HG03108 (cell line): Measurements from ENCODE around the gene SERPINA12.
"Not testable (repeated sequence)": the region's sequence is repeated elsewhere in the genome, so short reads cannot be mapped to it uniquely, and the experiment has no call there.

ENCODE experiments used
- ATAC-seq: cut with Tn5 transposase; IDR thresholded peaks from one replicate; pipeline ENCODE4 v1.9.1; 2021; ENCODE audit warnings: moderate library complexity; ENCODE audit not compliant: unreplicated experiment

SERPINA12 gene

DNA sequence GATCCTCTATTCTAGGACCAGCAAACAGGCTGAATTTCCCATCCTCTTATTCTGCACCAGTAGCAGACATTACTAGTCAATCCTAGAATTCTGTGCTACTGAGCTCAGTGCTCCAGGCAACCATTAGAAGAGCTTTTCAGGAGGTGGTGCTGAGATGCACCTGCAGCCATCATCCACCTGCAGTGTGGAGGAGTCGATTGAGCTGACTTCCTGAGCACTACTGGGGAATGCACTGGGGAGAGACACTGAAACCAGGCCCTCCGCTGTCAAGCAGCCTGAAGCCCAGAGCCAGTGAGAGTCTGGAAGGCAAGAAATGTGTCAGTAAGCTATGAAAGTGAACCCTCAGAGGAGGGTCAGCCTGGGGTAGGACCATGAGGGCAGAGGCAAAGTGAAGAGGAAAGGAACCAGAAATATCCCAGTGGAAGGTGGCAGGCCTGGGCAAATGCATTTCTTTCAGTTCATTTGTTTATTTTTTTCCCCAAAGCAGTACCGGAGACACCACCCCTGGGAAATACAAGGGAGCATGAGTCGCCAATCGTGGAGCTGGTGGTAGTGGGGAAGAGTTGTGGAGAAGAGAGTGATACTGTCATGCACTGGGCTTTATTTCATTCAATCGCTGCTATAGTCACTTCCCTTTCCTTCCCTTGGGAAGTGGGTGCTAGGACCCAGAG is 28.9 kb upstream of the SERPINA12 start:
- no peak for ATAC-seq

DNA sequence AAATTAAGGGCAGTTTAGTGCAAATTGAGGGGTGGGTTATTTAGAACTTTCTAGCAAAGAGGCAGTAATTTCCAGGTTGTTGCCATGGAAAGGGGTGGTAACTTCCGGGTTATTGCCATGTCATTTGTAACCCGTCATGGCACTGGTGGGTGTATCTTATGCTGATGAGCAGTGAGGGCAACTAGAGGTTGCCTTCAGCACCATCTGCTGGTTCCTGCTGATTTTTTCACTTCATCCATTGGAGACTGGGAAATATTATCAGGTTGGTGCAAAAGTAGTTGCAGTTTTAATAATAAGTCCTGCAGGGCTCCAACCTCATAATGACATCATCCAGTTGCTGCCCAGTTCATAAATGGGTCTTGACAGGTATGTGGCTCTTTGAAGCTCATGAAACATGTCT is 27.6 kb upstream of the SERPINA12 start:
- no peak for ATAC-seq

DNA sequence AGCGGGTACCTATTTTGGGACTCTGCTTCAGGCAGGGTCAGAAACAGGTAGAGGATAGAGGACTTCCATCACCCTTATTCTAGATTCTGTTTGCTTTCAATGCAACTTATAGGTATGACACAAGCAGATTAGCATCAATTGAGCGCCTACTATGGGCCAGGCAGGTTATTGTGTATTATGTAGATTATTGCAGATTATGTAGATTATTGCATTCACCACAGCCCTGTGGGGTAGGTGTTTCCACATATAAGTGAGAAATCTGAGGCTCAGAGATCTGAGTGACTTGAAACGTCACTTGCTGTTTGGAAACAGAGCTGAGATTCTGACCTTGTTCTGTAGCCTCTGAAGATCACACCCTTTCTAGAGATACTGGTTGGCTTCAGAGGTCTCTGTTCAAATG is 26.2 kb upstream of the SERPINA12 start:
- ATAC-seq, result no peak

DNA sequence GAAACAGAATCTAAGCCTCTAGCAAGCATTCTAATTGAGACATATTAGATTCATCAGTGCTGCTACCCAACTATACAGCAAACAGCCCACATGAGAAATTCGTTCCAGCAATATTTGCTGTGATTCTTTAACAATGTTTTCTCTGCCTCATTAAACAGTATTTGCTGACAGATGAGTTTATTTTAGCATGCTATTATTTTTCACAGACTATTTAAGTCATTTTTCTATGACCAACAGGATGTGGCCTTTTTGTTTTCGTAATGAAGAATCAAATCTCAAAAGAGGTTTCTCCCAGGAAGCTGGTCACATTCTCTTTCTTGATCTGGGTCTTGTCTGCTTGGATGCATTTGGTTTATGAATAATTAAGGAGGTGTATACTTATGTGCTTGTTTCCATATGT is 23.2 kb upstream of the SERPINA12 start:
- ATAC-seq, result no peak

DNA sequence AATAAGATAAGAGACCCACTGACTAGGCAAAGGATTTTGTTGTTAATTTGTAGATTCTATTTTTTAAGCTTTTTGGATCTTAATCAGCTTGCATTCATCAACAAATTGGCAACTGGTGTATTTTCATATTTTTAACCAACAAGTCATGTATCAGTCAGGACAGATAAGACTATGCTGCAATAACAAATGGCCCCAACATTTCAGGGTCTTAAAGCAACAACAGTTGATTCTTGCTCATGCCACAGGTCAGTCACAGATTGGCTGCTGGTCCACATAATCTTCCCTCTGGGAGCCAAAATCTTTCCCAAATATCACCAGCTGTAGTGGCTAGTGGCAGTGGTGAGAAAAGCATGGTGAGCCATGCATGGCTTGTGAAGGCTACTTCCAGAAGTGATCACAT is 21.9 kb upstream of the SERPINA12 start:
- no peak for ATAC-seq

DNA sequence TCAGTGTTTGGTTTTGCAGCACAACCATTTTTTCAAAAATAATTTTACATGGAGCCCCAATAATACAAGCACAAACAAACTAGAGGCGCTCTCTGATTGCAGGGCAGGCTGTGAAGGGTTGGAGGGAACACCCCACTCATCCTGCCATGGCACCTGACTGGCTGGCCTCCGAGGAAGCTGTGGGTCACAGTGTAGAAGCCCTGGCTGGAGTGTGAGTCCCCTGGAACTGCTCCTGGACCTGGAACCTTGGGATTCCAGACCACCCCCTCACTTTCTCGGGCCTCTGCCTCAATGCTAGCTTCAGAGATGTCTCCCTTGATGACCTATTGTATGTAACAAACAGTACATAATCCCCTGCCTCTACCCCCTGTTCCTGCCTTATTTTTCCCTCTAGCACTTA is 14.8 kb upstream of the SERPINA12 start:
- ATAC-seq, result no peak

DNA sequence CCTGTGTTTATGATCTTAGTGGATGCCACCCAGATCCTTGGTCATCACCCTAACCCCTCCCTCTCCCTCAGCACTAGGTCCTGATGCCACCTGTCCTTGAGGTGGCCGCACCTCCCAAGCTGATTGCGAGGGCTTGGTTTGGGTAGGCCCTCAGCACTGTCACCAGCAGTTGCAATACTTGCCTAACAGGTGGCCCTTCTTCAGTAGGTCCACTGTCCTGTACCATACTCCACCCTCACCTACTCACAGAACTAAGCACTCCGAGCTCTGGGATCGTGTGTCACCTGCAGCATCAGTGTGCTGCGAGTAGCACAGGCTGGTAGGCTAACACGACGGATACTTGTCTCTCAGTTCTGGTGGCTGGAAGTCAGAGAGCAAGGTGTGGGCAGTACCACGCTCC is 14.0 kb upstream of the SERPINA12 start:
- no peak for ATAC-seq

DNA sequence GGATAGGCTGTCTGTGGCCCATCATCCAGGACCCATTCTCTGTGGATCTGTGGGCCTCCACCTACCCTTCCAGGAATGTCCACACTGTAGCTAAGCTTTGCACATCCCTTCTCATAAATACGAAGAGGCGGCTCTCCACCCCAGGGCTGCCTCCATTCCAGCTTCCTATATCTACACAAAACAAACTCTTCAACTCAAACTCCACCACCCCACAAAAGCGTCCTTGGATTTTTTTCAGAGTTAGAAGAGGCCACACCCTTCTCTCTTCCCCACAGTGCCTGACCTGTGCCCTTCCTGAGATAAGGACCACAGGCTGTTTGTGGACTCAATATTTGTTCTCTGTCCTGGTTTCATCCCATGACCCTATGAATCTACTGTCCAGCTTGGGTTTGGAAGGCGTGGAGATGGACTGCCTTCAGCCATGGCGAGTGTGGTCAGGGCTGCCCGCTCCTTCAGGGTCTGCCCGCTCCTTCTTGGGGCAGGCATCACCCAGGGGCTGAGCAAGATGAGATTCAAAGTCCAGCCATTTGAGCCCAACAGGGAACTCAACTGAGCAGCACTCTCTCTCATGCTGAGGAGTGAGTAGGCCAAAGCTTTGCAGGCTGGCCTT is 13.0 kb upstream of the SERPINA12 start:
- no peak for ATAC-seq

DNA sequence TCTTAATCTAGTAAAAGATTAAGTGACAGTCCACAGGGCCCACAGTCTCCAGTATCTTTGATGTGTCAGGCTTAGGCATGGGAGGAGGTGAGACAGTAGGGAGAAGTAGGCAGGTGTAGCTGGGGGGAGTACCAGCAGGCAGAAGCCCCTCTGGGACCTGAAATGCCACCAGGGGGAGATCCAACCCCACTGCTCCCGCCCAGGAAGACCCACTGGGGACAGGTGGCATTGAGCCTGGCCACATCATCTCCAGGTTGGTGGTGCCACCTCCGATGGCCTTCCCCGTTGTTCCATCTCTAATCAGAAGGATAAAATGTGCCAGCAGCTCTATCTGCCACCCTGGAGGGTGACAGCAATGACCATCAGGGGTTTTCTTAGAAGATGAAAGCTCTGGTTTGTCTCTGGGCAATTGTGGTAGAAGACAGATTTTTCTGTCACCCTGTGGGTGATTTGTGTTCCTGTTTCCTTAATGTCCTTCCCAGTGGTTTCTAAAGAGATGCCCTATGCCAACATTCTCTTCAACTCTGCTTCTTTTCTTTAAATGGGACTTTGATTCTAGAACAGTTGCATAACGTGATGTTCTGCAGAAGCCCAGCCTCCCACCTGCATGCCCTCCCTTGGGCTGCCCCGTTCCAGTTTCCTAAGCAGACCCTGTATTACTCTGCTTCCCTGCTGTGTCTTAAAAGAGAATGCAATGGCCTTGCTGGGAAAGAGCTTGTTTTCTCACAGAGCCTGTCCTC is 12.3 kb upstream of the SERPINA12 start:
- ATAC-seq, result no peak

DNA sequence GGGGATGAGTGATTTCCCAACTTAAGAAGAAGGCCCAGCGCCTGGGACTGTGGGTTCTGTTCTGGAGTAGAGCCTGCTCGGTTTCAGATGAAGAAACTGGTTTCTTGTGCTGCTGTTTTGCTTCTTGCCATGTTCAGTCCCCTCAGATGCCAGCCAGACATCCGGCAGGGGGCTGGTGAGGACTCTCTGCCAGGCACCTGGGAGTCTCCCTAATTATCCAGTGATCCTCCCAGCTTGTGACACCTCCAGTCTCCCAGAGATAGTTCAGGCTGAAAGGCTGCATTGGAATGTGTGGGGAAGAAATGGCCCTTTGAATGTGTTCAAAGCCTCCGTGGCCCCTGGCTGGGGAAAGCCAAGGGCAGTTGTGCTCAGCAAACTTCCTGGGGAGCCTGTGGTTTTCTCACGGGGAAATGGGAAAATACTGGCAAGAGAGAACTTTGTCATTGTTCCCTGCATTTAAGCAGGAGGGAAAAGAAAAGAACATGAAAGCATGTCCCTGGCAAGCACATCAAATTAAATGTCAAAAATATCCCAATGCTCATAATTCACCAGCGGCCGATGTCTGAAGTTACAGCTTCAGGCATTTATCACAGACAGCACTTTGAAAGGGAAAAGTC is 8.5 kb upstream of the SERPINA12 start:
- no peak for ATAC-seq

DNA sequence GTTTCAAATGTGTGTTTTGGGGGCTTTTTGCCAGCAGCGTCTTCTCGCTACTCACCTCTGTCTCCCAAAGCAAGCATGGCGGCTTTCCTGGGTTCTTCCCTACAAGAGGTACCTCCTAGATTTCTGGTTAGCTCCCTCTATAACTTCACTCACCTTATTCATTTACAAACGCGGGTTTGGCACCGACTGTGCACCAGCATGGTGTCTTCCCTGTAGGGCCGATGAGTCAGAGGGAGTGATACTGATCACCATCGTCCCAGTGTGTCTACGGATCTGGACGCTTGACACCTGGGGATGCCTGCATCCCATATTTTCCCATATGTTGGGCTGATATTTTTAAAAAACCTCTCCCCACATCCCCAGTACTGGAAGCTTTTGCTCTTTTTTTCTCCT is 8.0 kb upstream of the SERPINA12 start:
- ATAC-seq, result no peak

DNA sequence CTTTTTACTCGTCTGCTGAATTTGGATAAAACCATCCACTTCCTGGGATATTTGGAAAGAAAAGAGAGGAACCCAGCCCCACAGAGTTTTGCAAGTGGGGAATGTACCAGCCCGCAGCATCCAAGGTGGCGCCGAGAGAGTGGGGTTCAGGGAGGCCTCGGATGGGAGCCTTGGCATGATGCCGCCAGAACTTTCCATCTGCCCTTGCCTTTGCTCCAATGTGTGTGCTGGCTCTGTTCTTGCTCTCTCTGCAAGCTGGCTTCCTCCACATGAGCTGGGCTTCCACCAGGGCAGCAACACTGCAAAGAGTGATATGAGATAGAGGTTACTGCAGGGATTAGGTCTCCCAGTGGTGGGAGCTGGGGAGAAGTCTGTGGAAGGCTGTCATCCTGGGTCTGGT is 6.6 kb upstream of the SERPINA12 start:
- no peak for ATAC-seq

DNA sequence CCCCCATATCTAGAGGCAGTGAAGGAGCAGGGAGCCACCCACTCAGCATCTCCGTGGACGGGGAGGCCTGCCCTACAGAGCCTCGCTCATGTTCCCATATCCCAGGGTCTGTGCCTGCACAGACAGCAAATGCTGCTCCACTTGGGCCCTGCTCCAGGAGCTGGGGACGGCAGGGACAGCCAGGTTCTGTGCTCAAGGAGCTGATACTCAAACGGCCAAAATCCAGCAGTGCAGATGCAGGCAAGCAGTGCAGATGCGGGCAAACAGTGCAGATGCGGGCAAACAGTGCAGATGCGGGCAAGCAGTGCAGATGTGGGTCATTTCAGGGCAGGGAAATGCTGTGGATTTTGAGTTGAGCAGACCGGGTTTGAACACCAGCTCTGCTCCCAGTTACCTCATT is 6.2 kb upstream of the SERPINA12 start:
- ATAC-seq, result no peak

DNA sequence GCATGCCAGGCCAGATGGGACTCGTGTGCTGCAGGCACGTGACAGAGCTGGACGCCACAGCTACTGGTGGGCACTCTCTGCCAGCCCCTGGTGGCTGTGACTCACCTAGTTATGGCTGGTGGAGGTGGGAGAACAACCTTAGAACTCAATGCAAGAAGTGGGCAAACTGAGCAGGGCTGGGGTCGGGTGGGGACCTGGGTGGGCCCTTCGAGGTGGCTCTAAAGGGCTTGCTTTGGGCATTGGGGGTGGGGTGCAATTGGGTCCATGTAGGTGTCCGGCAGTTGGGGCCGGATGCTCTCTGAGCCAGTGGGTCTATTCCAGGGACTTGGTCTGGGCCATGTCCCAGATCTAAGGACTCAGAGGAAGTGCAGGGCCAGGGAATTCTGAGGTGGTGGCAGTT is 5.1 kb upstream of the SERPINA12 start:
- ATAC-seq, result no peak

DNA sequence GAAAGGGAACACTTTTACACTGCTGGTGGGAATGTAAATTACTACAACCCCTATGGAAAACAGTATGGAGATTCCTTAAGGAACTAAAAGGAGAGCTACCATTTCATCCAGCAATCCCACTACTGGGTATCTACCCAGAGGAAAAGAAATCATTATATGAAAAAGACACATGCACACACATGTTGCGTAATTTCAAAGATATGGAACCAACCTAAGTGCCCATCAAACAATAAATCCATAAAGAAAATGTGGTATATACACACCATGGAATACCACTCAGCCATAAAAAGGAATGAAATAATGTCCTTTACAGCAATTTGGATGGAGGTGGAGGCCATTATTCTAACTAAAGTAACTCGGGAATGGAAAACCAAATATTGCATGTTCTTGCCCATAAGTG is 1.2 kb upstream of the SERPINA12 start:
- ATAC-seq, result not testable (repeated sequence)

DNA sequence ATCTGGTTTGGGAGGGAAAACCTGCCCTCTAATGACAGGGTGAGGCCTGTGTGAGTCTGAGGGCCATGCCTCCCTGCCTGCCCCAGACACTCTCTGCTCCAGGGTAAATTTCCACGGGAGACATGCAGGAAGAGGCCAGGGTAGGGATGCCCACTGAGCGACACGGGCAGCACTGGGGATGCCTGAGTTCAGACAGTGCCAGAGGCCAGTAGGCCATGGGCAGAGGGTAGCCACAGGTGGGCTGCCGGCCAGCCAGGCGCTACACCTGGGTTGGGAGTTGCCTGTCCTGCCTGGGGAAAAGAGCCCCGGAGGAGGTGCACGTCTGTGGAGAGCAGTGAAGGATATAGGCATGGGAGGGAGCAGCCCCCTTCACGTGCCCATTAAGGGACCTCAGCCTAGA is 3.6 kb downstream of the SERPINA12 start:
- ATAC-seq, result no peak

DNA sequence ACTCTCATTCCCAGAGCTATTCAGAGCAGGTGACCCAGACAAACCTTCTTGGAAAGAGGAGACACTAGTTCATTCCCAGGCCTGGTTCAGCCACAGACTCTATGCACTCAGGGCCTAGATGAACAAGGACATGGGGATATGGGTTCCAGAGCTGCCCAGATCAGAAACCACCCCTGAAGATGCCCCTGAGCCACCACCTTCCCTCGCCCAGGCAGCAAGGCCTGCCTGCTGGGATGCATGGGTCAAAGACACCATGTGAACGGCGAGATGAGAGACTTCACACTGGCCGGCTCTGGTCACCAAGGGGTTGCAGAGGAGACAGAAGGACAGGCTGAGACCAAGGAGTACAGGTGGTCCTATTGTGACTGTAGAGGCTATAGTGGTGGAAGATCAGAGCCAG is 4.1 kb downstream of the SERPINA12 start:
- no peak for ATAC-seq

DNA sequence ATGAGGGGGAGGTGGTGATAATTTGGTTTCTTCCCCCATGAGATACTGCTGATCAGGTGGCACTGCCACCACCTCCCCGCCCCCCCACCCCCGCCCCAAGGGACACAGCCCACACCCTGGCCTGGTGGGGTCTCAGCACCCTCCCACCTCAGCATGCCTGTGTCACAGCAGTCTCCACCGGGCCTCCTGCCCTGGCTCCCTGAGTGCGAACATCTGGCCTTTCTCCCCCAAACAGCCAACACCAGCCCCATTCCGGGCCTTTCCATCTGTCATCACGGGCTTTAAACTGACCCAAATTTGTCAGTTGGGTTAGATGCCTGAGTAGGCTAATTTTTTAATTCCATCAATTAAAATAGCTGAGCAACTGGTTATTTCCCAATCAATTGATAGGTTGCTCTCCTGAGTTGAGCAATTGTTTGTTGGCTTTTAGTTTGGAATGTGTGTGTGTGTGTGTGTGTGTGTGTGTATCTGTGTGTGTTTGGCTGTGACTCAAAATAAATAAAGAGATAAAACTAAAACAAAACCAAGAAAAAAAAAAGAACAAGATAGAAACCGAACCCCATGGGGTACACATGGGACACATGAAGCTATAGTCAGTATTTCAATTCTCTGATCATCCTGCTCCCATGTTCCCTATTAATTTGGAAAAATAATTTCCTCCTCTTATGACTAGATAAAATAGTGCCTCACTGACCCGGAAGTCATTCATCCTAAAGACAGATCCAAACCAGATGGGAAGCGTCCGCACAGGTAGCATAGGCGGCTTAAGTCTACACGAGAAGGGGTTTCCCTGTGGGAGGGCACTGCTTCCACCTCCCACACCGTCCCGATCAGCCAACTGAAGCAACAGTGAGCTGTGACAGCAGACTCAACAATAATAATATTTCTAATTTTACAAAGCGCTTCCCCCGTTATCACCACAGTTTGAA is 7.4 kb downstream of the SERPINA12 start:
- ATAC-seq, result no peak

DNA sequence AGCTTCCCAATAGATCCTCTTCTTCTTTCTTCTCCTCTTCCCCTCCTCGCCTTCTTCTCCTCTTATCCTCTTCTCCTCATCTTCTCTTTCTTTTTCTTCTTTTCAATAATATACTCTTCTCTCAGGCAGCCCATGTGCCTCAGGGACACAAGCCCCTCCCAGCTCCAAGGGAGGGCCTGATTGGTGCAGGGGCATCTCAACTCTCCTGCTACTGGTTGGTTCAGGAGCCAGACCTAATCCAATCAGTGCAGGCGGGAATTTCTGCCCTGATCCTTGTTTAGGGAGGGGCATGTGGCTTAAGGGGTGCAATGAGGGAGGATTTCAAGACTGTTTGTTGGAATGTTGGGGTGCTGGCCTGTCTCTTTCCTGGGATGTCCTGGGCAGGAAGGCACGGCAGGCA is 9.0 kb downstream of the SERPINA12 start:
- ATAC-seq, result no peak

DNA sequence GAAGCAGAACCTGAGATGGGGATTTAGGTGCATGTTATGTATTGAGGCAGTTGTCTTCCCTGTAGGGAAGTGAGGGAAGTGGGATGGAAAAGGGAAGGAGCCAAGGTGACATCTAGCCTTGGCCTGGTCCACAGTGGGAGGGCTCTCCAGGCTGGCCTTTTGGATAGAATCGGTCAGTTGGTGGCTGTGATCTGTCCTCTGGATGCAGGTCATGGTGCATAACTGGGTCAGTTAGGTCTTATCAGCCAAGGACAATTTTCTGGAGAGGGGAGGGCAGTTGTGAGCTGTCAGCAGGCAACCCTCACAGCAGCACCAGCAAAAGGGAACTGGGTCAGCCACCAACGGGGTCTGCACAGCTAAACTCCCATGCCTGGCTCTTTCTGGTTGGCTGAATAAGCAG is 9.6 kb downstream of the SERPINA12 start:
- no peak for ATAC-seq

DNA sequence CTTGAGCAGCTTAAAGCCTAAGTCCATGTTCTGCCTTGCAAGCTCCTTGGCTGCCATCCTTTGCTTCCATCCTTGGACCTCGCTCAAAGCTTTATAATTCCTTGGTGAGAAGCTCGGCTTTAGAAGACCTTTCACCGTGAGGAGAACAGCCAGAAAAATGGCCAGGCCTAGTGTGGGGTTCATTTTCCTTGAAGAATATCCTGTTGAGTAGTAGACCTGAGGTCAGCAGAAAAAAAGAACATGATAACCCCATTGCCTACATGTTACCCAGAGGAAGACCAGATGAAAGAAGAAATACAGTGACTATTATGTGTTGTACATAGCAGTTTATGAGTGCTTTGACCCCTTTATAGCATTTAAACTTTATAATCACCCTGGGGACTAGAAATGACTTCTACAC is 11.1 kb downstream of the SERPINA12 start:
- ATAC-seq, result no peak
